LNCAP (cell line): Measurements from ENCODE around the gene SLC25A25.

Experiments used
- TF ChIP-seq, protein P1 (sequence below): fragments of 450-650 bp; IDR thresholded peaks from 2 replicates; pipeline ENCODE4 v1.5.1; 2017; ENCODE audit warnings: mild to moderate bottlenecking

SLC25A25 gene

DNA sequence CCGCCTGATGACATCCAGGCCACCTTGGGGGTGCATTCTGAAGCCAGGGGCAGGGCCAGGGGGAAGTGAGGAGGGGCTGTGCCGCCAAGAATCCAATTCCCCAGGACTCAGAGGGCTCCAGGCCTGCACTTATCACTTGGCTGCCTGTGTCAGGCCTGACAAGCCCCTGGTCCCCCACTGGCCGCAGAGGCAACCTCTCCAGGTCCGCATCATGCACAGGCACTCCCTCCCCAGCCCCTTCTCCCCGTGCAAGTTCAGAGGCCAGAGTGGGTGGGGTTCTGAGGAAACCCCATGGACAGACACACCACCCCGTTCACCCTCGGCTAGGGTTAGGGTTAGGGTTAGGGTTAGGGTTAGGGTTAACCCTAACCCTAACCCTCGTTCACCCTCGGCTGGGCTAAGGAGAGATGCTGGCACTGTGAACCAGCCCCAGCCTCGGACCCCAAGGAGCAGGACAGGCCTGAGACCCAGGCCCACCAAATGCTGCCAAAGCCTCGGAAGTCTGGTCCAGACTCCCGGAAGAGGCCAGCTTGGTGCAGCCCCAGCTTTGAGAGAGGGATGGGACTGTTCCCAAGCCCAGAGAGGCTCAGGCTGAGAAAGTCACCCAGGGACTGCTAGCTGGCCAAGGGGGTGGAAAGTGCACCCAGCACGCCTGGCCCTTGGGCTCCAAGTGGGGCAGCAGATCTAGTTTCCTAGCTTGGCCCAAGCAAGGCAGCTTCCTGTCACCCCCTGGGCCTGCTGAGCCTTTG, 86.1 kb downstream of the SLC25A25 start:
- TF ChIP-seq, protein P1, sequence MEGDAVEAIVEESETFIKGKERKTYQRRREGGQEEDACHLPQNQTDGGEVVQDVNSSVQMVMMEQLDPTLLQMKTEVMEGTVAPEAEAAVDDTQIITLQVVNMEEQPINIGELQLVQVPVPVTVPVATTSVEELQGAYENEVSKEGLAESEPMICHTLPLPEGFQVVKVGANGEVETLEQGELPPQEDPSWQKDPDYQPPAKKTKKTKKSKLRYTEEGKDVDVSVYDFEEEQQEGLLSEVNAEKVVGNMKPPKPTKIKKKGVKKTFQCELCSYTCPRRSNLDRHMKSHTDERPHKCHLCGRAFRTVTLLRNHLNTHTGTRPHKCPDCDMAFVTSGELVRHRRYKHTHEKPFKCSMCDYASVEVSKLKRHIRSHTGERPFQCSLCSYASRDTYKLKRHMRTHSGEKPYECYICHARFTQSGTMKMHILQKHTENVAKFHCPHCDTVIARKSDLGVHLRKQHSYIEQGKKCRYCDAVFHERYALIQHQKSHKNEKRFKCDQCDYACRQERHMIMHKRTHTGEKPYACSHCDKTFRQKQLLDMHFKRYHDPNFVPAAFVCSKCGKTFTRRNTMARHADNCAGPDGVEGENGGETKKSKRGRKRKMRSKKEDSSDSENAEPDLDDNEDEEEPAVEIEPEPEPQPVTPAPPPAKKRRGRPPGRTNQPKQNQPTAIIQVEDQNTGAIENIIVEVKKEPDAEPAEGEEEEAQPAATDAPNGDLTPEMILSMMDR = no peak

DNA sequence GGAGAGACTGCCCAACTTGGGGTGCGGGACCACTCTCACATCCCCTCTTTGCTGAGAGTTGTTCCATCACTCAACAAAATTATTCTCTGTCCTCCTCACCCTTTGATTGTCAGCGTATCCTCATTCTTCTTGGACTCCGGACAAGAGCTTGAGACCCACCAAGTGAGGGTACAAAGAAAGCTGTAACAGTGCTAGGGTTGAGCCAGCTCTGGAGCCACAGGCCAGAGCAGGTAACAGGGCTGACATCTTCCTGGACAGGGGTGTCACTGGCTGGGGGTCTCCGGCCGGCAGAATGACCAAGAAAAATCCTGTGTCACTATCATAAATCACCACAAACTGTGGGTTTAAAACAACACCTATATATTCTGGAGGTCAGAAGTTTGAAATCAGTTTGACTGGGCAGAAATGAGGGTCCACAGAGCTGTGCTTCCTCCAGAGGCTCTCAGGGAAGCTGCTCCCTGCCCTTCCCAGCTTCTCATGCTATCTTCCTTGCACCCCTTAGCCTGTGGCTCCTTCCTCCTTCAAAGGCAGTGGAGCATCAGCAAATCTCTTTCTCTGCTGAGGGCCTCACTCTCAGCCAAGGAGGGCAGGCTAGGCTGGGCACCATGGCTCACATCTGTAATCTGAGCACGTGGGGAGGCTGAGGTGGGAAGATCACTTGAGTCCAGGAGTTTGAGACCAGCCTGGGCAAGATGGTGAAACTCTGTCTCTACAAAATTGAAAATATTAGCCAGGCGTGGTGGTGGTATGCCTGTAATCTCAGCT, 87.9 kb downstream of the SLC25A25 start:
- TF ChIP-seq, protein P1 = no peak
